H1 (cell line): ENCODE data around the gene SNX17.

Experiments
- BCL11A ChIP-seq, 2 experiments: IDR thresholded peaks; one replicate each; pipeline ENCODE4 v1.6.1; 2011; ENCODE audit warnings: low read depth in 2 of 2, low read length in 2 of 2, mild to moderate bottlenecking in 2 of 2
- EZH2 ChIP-seq: fragments of 200-600 bp; sonication (generic); IDR thresholded peaks from 2 replicates; pipeline ENCODE4 v1.7.1; 2012; ENCODE audit warnings: low read depth, mild to moderate bottlenecking, moderate library complexity, low read length, inconsistent platforms; ENCODE audit not compliant: severe bottlenecking
- POLR2A ChIP-seq, 2 experiments: IDR thresholded peaks; 1 replicate in 1 of 2; 2 replicates in 1 of 2; pipeline ENCODE4 v1.6.1; 2011; ENCODE audit warnings: low read depth in 2 of 2, low read length in 2 of 2, mild to moderate bottlenecking in 2 of 2; ENCODE audit errors: control extremely low read depth in 1 of 2
- TF ChIP-seq, protein P1 (sequence below), 3 experiments: IDR thresholded peaks; 1 replicate in 2 of 3; 2 replicates in 1 of 3; pipeline versions ENCODE4 v1.5.1 to v1.6.1; 2011; ENCODE audit warnings: low read length in 3 of 3, mild to moderate bottlenecking in 3 of 3, inconsistent platforms in 2 of 3, low read depth in 1 of 3, moderate library complexity in 1 of 3; ENCODE audit not compliant: insufficient read depth in 1 of 3; ENCODE audit errors: control extremely low read depth in 1 of 3

DNA sequence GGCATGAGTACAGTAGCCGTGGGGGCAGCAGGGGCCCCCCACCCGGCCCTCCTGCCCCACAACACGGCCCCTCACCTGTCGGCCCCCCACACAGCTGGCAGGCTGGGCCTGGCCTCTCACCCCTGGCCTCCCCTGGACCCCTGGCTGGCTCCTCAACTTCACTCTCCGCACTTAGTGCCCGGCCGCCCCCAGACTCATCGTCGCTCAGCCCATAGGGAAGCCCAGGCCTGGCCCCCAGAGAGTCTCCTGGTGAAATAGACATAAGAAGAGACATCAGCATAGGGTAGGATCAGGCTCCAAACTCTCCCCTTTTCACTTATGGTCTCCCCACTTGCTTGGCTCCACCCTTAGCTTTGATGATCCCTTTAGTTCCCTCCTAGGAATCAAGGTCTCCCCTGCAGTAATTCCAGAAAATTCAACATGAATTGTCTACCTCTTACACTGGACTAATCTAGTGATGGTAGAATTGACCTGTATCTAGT is 8.4 kb downstream of the SNX17 start:
- TF ChIP-seq, protein P1, sequence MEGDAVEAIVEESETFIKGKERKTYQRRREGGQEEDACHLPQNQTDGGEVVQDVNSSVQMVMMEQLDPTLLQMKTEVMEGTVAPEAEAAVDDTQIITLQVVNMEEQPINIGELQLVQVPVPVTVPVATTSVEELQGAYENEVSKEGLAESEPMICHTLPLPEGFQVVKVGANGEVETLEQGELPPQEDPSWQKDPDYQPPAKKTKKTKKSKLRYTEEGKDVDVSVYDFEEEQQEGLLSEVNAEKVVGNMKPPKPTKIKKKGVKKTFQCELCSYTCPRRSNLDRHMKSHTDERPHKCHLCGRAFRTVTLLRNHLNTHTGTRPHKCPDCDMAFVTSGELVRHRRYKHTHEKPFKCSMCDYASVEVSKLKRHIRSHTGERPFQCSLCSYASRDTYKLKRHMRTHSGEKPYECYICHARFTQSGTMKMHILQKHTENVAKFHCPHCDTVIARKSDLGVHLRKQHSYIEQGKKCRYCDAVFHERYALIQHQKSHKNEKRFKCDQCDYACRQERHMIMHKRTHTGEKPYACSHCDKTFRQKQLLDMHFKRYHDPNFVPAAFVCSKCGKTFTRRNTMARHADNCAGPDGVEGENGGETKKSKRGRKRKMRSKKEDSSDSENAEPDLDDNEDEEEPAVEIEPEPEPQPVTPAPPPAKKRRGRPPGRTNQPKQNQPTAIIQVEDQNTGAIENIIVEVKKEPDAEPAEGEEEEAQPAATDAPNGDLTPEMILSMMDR (IDR thresholded peaks at IDR 0.05; ENCODE audit: control extremely low read depth in 1 of 3, insufficient read depth in 1 of 3, low read depth in 1 of 3, low read length in 3 of 3): no peak
- no peak for TF ChIP-seq BCL11A (IDR thresholded peaks at IDR 0.05; ENCODE audit: low read depth in 2 of 2, low read length in 2 of 2)
- TF ChIP-seq POLR2A (IDR thresholded peaks at IDR 0.05; ENCODE audit: control extremely low read depth in 1 of 2, low read depth in 2 of 2, low read length in 2 of 2): no peak
- no peak for TF ChIP-seq EZH2
